GM12875 (cell line): Measurements from ENCODE around the gene UNC13C.
"Not testable (repeated sequence)": the region's sequence is repeated elsewhere in the genome, so short reads cannot be mapped to it uniquely, and the experiment has no call there.

ENCODE experiments used
- H3K4me3 ChIP-seq: one replicate; pipeline ENCODE4 v1.5.1; 2011; ENCODE audit warnings: low read depth, low read length, control low read depth
- CTCF ChIP-seq: IDR thresholded peaks from 2 replicates; pipeline ENCODE4 v1.5.1; 2011; ENCODE audit warnings: low read depth, mild to moderate bottlenecking, control low read depth, inconsistent platforms, low read length, moderate library complexity, borderline replicate concordance; ENCODE audit not compliant: insufficient read depth

Gene UNC13C

GRCh38 chr15:54387799-54388198, 409.6 kb downstream of the UNC13C start:
- TF ChIP-seq CTCF: no peak
- no peak overlapping the region for H3K4me3 ChIP-seq

GRCh38 chr15:54388746-54389145, 410.5 kb downstream of the UNC13C start:
- no peak for TF ChIP-seq CTCF
- no peak overlapping the region for H3K4me3 ChIP-seq

- no peak for TF ChIP-seq CTCF
Observed at GRCh38 chr15:54410481-54410880, 432.2 kb downstream of the UNC13C start.

GRCh38 chr15:54424171-54424570, 445.9 kb downstream of the UNC13C start:
- no peak for TF ChIP-seq CTCF

More at GRCh38 chr15:54410481-54410880, 432.2 kb downstream of the UNC13C start:
- no peak overlapping the region for H3K4me3 ChIP-seq

GRCh38 chr15:54428596-54428995, 450.4 kb downstream of the UNC13C start:
- TF ChIP-seq CTCF: no peak
- H3K4me3 ChIP-seq: no peak overlapping the region

More at GRCh38 chr15:54424171-54424570, 445.9 kb downstream of the UNC13C start:
- no peak overlapping the region for H3K4me3 ChIP-seq

GRCh38 chr15:54450288-54450687, 472.0 kb downstream of the UNC13C start:
- not testable (repeated sequence) for H3K4me3 ChIP-seq

- TF ChIP-seq CTCF: no peak
- no peak overlapping the region for H3K4me3 ChIP-seq
Observed at GRCh38 chr15:54456413-54456812, 478.2 kb downstream of the UNC13C start.

- H3K4me3 ChIP-seq: no peak overlapping the region
- TF ChIP-seq CTCF: no peak
Observed at GRCh38 chr15:54462511-54462913, 484.3 kb downstream of the UNC13C start.
